SKM-1 (cell line): Measurements from ENCODE around the gene ACTL7A.
"Not testable (repeated sequence)": the region's sequence is repeated elsewhere in the genome, so short reads cannot be mapped to it uniquely, and the experiment has no call there.

Source experiments
- DNase-seq: peaks from one replicate; lab custom pipeline; 2025; ENCODE audit not compliant: unreplicated experiment; lab: John Stamatoyannopoulos, UW

Gene ACTL7A

GRCh38 chr9:108861997-108862396 lies at the start of gene ACTL7A:
TSS of gene ACTL7A (plus strand) at chr9:108862266. CDS start at chr9:108862323, 57 bp downstream.
- DNase-seq: no peak

DNA sequence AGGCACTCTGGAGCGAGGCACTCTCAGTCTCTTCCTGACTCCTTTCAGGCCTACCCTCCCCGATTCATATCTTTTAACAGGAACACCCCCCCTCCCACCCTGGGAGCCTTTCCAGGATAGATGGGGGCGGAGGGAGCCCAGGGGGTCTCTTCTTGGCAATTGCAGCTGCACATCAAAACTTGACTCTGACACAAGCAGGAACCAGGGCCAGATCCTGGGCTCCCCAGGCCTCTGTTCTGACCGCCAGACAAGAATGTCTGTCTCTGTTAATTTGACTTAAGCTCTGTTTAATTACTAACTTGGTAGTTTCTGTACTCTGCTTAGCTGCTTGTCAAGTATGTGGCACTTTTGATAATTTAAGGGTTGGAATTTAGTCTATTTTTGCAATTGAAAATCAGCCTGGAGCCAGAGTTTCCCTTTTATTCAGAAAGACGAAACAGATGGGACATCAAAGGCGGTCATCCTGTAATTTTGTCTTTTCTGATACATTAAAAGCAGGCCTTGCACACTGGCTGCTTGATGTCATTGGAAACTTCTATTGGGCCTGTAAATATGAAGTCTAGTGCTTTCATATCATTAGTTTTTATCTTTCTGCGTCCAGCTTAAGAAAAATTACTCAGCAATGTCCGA lies 49.6 kb upstream of the ACTL7A start:
- DNase-seq: no peak

- no peak for DNase-seq
These were observed 48.0 kb upstream of the ACTL7A start for GRCh38 chr9:108813951-108814601.

GRCh38 chr9:108815156-108815555 lies 46.9 kb upstream of the ACTL7A start:
- DNase-seq: no peak

DNA sequence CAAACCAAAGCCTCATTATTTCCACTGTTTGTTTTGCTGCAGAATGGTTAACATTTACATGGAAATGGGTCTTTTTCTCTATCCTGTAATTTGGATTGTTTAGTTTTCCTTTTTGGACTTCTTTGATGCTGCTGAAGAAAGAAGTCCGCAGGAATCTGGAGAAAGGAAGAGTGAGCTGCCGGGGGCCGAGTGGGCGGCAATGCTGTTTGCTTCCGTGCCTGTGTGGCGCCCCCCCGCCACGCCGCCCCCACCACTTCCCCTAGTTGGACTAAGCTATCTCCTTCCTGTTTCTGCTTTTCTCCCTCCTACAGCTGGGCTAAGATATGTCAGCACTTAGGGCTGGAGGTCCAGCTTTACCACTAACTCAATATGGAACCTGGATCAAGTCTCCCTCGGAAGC lies 46.0 kb upstream of the ACTL7A start:
- DNase-seq: no peak

- DNase-seq: no peak
These were observed 38.2 kb upstream of the ACTL7A start for GRCh38 chr9:108823829-108824228.

DNA sequence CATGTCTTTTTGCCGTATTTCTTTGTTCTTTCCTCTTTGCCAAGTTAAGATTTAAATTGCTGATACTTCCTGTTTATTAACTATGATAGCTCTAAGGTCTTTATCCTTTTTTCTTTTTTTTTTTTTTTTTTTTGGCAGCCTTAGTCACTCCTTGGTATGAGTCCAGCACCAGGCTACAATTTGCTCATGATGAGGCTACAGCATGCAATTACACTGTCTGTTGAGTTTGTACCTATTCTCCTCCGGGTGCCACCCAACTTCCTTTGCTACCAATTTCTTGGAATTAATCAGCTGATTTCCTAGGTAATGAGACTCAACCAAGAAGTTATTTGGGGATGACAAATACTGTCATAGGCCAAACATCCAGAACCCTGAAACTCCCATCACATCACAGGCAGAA lies 31.8 kb upstream of the ACTL7A start:
- DNase-seq: no peak

- DNase-seq: no peak
These were observed 30.4 kb upstream of the ACTL7A start for GRCh38 chr9:108831496-108832178.

DNA sequence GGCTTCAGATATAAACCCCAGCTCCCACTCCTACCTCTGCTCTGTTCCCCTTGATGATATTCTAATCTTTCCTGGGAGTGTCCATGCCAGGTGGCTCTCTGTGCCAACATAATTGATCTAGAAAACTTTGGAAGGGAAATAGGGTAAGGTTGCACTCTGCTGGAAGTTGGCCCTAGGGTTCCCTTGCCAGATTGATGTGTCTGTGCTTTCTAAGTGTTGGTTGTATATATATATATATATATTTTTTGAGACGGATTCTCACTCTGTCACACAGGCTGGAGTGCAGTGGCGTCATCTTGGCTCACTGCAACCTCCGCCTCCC lies 29.9 kb upstream of the ACTL7A start:
- no peak for DNase-seq

DNA sequence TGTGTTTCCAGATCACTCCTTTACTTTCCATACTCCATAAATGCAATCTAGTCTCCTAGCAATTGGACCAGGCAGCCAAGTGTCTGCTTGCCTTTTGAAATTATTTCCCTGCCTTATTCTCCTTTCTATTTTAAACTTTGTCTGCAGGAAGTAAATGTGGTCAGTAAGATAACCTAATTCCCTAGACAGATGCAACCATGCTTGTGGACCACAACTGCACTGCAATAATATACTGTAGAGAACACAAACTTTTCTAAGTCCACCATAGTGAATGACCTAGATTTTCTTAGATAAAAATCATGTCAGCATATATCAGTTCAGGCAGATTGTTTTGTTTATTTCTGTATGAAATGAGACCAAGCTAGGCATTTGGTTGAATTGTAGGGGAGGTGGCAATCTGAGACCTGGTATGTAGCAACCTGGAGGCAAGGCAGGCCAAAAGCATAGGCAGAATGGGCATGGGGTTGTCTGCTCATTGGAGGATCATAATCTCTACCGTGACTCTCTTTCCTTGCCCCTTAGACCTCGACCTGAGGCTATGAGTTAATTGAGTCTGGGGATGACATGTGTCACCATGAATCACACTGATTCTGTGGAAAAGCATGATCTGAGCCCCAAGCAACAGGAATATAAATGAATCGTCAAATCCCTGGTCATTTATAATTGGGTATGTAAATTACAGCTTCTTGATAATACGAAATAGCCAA lies 27.0 kb upstream of the ACTL7A start:
- DNase-seq: no peak

DNA sequence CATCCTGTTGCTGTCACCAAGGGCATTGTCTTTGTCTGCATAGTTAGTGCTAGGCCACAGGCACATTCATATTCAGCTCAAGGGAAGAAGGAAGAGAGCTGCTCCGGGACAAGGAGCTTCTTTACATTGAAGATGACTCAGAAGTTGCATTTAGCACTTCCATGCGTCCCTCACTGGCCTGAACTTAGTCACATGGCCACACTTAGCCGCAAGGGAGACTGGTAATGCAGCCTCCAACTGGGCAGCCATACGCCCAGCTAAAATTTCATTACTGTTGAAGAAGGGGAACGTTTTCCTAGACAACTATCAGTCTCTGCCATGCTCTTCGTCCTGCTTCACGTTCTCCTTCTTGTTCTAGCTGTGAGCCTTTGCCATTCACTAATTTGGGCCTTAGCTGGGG lies 26.2 kb upstream of the ACTL7A start:
- DNase-seq: no peak

GRCh38 chr9:108836319-108836718 lies 25.7 kb upstream of the ACTL7A start:
- DNase-seq: no peak

GRCh38 chr9:108836781-108837180 lies 25.3 kb upstream of the ACTL7A start:
- no peak for DNase-seq

GRCh38 chr9:108837530-108837929 lies 24.5 kb upstream of the ACTL7A start:
- no peak for DNase-seq

DNA sequence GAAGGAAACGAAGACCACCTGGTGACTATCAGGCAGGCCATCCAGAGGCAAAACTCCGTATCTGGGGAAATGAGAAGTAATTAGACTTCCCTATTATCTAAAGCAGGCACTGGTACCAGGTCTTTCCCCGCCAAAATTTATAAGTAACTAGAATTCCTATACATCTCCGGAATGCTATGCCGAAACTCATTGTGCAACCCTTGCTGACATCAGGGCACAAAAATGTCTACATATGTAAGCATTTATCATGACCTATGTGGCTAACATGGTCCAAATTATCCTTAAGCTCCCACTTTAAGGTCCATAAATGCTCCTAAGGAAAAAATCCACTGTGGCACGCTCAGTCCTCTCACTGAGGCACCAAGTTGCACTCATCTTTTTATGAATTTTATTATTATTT lies 24.0 kb upstream of the ACTL7A start:
- no peak for DNase-seq

DNA sequence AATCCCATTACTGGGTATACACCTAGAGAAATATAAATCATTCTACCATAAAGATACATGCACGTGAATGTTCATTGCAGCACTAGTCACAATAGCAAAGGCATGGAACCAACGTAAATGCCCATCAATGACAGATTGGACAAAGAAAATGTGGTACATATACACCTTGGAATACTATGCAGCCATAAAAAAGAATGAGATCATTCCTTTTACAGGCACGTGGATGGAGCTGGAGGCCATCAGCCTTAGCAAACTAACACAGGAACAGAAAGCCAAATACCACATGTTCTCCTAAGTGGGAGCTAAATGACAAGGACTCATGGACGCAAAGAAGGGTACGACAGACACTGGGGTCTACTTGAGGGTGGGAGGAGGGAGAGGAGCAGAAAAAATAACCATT lies 22.5 kb upstream of the ACTL7A start:
- DNase-seq: not testable (repeated sequence)

DNA sequence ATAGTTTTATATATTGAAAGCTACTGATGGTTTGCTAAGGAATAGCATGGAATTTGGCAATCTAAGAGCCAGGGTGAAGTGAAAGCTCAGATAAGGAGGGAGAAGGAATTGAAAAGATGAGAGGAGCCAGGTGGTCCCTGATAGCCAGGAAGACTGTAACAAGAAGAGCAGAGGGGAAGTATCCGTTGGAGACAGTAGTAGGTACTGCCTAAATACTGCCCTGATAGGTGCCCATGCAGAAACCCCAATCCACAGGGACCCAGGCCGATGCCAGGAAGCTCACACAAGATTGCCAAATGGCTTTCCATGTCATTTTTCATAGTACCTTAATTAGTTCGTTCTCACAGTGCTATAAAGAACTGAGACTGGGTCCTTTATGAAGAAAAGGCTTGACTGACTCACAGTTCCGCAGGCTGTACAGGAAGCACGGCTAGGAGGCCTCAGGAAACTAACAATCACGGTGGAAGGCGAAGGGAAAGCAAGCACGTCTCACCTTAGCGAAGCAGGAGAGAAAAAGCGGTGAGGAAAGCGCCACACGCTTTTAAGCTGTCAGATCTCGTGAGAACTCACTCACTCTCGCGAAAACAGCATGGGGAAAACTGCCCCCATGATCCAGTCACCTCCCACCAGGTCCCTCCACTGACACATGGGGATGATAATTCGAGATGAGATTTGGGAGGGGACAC lies 19.3 kb upstream of the ACTL7A start:
- no peak for DNase-seq

DNA sequence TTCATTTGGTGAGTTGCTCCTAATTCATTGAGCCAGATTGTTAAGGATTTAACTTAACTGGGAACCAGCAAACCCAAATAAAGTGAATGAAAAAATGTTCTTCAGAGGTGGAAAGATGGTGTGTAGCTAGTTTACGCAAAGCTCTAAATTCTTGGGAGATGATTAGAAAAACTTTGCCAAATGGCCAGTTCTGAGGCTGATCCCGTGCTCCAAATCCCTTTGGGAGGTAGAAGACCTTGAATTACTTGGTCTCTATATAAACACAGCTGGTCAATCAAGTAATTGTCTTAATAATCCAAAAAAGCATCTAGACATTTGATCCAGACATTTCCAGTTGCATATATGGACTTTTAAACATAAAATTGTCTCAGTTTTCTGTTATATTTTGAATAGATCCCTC lies 17.7 kb upstream of the ACTL7A start:
- DNase-seq: no peak

DNA sequence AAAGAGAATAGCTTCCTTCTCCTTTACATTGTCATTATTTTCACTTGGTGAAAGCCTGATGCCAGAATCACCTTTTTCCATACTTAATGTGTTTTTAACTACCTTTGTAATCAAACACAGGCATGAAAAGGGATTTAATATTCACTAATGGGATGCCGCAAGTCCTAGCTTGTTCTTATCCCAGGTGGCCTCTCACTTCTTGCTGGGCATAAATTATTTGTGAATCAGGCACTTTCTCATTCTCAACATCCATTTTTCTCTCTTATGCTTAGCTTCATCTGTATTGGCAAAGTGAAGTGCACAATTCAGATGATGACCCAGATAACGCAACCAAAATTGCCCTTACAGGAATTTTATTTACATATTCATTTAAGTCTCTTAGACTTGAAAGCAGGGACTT lies 17.2 kb upstream of the ACTL7A start:
- DNase-seq: no peak

GRCh38 chr9:108845507-108845906 lies 16.6 kb upstream of the ACTL7A start:
- no peak for DNase-seq

- no peak for DNase-seq
These were observed 16.1 kb upstream of the ACTL7A start for GRCh38 chr9:108845947-108846346.
